ENCODE data around the gene SPEF2. TPM values are rescaled to one million over a fixed set of nuclear protein-coding genes. Genes with fewer than 3 reads are reported as not detected.

The SPEF2 gene
- total and polyA plus RNA-seq, 2 experiments from 2014 or later: 0.17 to 0.21 TPM

DNA sequence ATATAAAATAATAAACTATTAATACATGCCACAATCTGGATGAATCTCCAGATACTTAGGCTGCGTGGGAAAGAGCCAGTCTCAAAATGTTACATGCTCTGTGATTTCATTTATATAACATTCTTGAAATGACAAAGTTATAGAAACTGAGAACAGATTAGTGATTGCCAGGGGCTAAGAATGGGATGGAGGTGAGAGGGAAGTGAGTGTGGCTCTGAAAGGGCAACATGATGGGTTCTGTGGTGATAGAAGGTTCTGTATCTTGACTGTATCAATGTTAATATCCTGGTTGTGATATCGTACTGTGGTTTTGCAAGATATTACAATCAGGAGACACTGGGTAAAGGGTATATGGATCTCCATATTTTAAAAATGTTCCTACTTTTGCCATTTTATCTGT is 50.7 kb downstream of the SPEF2 start:
- no peak for ATAC-seq

More for the DNA sequence above, 50.7 kb downstream of the SPEF2 start:
- no peak overlapping the region for H3K4me3 Mint-ChIP-seq
- H3K4me2 ChIP-seq: no peak overlapping the region
- H3K9me3 Mint-ChIP-seq: no peaks in the 10 kb centered on the region
- H3K36me3 Mint-ChIP-seq (ENCODE audit: low read depth): no peaks in the 10 kb centered on the region
- 0 out of 2 replicates have a peak, but pooled peaks cover 3% of the 10 kb centered on the region for H4K20me1 ChIP-seq (replicated peaks; ENCODE audit: insufficient read depth)
- H3K9me2 ChIP-seq (ENCODE audit: insufficient read depth): no peaks in the 10 kb centered on the region
- no peak overlapping the region for H3K27ac Mint-ChIP-seq
- no peak for TF ChIP-seq CREB1 (CRISPR knock-in tag; IDR thresholded peaks at IDR 0.05; ENCODE audit: low read depth)
- TF ChIP-seq EZH2phosphoT487 (IDR thresholded peaks at IDR 0.05; ENCODE audit: unreplicated experiment): no peak
- TF ChIP-seq, protein P1, sequence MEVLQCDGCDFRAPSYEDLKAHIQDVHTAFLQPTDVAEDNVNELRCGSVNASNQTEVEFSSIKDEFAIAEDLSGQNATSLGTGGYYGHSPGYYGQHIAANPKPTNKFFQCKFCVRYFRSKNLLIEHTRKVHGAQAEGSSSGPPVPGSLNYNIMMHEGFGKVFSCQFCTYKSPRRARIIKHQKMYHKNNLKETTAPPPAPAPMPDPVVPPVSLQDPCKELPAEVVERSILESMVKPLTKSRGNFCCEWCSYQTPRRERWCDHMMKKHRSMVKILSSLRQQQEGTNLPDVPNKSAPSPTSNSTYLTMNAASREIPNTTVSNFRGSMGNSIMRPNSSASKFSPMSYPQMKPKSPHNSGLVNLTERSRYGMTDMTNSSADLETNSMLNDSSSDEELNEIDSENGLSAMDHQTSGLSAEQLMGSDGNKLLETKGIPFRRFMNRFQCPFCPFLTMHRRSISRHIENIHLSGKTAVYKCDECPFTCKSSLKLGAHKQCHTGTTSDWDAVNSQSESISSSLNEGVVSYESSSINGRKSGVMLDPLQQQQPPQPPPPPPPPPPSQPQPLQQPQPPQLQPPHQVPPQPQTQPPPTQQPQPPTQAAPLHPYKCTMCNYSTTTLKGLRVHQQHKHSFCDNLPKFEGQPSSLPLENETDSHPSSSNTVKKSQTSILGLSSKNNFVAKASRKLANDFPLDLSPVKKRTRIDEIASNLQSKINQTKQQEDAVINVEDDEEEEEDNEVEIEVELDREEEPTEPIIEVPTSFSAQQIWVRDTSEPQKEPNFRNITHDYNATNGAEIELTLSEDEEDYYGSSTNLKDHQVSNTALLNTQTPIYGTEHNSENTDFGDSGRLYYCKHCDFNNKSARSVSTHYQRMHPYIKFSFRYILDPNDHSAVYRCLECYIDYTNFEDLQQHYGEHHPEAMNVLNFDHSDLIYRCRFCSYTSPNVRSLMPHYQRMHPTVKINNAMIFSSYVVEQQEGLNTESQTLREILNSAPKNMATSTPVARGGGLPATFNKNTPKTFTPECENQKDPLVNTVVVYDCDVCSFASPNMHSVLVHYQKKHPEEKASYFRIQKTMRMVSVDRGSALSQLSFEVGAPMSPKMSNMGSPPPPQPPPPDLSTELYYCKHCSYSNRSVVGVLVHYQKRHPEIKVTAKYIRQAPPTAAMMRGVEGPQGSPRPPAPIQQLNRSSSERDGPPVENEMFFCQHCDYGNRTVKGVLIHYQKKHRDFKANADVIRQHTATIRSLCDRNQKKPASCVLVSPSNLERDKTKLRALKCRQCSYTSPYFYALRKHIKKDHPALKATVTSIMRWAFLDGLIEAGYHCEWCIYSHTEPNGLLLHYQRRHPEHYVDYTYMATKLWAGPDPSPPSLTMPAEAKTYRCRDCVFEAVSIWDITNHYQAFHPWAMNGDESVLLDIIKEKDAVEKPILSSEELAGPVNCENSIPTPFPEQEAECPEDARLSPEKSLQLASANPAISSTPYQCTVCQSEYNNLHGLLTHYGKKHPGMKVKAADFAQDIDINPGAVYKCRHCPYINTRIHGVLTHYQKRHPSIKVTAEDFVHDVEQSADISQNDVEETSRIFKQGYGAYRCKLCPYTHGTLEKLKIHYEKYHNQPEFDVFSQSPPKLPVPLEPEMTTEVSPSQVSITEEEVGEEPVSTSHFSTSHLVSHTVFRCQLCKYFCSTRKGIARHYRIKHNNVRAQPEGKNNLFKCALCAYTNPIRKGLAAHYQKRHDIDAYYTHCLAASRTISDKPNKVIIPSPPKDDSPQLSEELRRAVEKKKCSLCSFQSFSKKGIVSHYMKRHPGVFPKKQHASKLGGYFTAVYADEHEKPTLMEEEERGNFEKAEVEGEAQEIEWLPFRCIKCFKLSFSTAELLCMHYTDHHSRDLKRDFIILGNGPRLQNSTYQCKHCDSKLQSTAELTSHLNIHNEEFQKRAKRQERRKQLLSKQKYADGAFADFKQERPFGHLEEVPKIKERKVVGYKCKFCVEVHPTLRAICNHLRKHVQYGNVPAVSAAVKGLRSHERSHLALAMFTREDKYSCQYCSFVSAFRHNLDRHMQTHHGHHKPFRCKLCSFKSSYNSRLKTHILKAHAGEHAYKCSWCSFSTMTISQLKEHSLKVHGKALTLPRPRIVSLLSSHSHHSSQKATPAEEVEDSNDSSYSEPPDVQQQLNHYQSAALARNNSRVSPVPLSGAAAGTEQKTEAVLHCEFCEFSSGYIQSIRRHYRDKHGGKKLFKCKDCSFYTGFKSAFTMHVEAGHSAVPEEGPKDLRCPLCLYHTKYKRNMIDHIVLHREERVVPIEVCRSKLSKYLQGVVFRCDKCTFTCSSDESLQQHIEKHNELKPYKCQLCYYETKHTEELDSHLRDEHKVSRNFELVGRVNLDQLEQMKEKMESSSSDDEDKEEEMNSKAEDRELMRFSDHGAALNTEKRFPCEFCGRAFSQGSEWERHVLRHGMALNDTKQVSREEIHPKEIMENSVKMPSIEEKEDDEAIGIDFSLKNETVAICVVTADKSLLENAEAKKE (CRISPR knock-in tag; IDR thresholded peaks at IDR 0.05): no peak
- TF ChIP-seq, protein P2, sequence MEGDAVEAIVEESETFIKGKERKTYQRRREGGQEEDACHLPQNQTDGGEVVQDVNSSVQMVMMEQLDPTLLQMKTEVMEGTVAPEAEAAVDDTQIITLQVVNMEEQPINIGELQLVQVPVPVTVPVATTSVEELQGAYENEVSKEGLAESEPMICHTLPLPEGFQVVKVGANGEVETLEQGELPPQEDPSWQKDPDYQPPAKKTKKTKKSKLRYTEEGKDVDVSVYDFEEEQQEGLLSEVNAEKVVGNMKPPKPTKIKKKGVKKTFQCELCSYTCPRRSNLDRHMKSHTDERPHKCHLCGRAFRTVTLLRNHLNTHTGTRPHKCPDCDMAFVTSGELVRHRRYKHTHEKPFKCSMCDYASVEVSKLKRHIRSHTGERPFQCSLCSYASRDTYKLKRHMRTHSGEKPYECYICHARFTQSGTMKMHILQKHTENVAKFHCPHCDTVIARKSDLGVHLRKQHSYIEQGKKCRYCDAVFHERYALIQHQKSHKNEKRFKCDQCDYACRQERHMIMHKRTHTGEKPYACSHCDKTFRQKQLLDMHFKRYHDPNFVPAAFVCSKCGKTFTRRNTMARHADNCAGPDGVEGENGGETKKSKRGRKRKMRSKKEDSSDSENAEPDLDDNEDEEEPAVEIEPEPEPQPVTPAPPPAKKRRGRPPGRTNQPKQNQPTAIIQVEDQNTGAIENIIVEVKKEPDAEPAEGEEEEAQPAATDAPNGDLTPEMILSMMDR (conservative IDR thresholded peaks at IDR 0.05; ENCODE audit: low read depth in 2 of 2): no peak
- TF ChIP-seq, protein P3, sequence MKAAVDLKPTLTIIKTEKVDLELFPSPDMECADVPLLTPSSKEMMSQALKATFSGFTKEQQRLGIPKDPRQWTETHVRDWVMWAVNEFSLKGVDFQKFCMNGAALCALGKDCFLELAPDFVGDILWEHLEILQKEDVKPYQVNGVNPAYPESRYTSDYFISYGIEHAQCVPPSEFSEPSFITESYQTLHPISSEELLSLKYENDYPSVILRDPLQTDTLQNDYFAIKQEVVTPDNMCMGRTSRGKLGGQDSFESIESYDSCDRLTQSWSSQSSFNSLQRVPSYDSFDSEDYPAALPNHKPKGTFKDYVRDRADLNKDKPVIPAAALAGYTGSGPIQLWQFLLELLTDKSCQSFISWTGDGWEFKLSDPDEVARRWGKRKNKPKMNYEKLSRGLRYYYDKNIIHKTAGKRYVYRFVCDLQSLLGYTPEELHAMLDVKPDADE (IDR thresholded peaks at IDR 0.05): no peak
- H3K4me3 ChIP-seq: no peak overlapping the region
- DNase-seq (ENCODE audit: low spot score): no peak
- H3K4me1 ChIP-seq (ENCODE audit: insufficient read depth): no peaks in the 10 kb centered on the region
- H3K27me3 Mint-ChIP-seq (ENCODE audit: insufficient read depth, low read depth, poor library complexity): peaks cover 1% of the 10 kb centered on the region
- H3K27ac ChIP-seq (ENCODE audit: low read depth): no peak overlapping the region
- no peaks in the 10 kb centered on the region for H3K36me3 ChIP-seq (ENCODE audit: insufficient read depth)
- H2AFZ ChIP-seq: no peak overlapping the region
- no peaks in the 10 kb centered on the region for H3K79me2 ChIP-seq (replicated peaks; ENCODE audit: insufficient read depth)
- H3F3A ChIP-seq (replicated peaks; ENCODE audit: low read depth): no peaks in the 10 kb centered on the region
- no peaks in the 10 kb centered on the region for H3K27me3 ChIP-seq (ENCODE audit: insufficient read depth)
- H3K4me1 Mint-ChIP-seq: no peaks in the 10 kb centered on the region
